Skeletal muscle satellite cell (primary cell): ENCODE measurements around the gene GOLPH3L. TPM values are rescaled to one million over a fixed set of nuclear protein-coding genes. Genes with fewer than 3 reads are reported as not detected.
A peak's percentile ranks its signal among the peaks of the same experiment; 100 is the strongest.
"Not testable (repeated sequence)": the region's sequence is repeated elsewhere in the genome, so short reads cannot be mapped to it uniquely, and the experiment has no call there.

Experiments used
- H3K27me3 ChIP-seq: 2 replicates; pipeline ENCODE4 v1.7.0; 2013; ENCODE audit warnings: low read length; ENCODE audit not compliant: control insufficient read depth, insufficient read depth
- H3K36me3 ChIP-seq: 2 replicates; pipeline ENCODE4 v1.7.0; 2013; ENCODE audit warnings: mild to moderate bottlenecking, control low read depth, low read length; ENCODE audit not compliant: insufficient read depth
- H3K4me1 ChIP-seq: 2 replicates; pipeline ENCODE4 v1.7.0; 2013; ENCODE audit warnings: low read length; ENCODE audit not compliant: control insufficient read depth, insufficient read depth
- H3K4me2 ChIP-seq: 2 replicates; pipeline ENCODE4 v1.7.0; 2013; ENCODE audit warnings: mild to moderate bottlenecking, low read length
- H3K4me3 ChIP-seq: 2 replicates; pipeline ENCODE4 v1.7.0; 2013; ENCODE audit warnings: low read length
- H3K9ac ChIP-seq: 2 replicates; pipeline ENCODE4 v1.7.0; 2013; ENCODE audit warnings: mild to moderate bottlenecking, low read depth, low read length, moderate library complexity
- H3K9me3 ChIP-seq: replicated peaks from 2 replicates; pipeline ENCODE4 v1.7.0; 2013; ENCODE audit warnings: mild to moderate bottlenecking, control low read depth, low read length
- total RNA-seq: library from RNA; depleted of rRNA; stranded (reverse); fragments of >200 nt; gene quantifications from 2 replicates; pipeline ENCODE4 v1.2.3, GENCODE V29; 2012; rRNA removed

The GOLPH3L gene
- total RNA-seq: 9.6 and 11.9 TPM in 2 replicates

DNA sequence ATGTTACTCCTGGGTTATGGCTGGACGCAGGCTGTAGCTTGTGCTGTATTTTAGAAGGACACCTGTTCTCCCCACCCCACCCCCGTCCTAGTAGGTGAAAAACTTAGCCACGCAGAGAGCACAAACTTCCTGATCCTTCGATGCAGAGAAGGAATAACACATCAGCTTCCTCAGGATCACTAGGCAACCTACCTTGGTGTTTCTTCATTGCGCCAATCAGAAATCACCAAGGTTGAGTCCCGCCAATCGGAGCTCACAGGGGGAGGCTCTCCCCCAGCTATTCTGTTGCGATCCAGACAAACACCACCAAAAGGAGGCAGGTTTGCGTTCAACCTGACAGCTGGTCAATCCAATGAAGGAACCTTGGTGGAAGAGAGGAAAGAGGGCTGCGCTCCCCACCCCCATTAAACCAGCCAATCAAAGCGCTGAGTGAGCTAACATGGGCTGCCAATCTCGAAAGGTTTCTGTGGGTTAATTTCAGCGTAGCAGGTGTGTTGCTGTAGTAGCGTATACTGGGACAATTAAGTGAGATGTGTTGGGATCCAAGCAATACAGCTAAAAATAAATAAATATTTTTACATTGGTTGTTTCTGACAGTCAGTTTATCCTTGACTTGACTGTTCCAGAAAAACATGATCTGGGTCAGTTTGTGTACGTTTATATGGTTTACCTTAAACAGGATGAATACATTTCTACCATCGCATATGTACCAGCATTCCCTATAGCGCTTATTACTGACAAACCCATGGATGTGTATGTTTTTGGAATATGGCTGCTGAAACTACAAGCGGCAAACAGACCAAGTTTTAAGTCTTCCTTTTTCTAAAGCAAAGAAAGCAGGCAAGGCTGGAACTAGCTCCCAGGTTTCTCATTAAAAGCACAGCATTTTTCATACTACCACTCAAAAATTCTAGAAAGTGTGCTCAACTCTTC lies at the start of gene GOLPH3L:
GOLPH3L (minus strand) TSS at position 160 of the 933 bp plus-strand sequence. CDS start 2,316 bp downstream, outside the sequence.
- Histone ChIP-seq H3K27me3 (peaks cover 4% of the 10 kb centered on the region), H3K4me2 (peak within 1 kb of the TSS; percentile 83), H3K4me1 (no peaks in the 10 kb centered on the region), H3K4me3 (peak within 1 kb of the TSS; percentile 93), H3K9me3 (no peaks in the 10 kb centered on the region), H3K9ac (peak within 1 kb of the TSS; percentile 76), H3K36me3 (peaks cover 13% of the 10 kb centered on the region)

GRCh38 chr1:150730130-150730721 lies 33.3 kb upstream of the GOLPH3L start:
- Histone ChIP-seq H3K36me3 (no peaks in the 10 kb centered on the region), H3K9ac (no peak overlapping the region), H3K9me3 (no peaks in the 10 kb centered on the region), H3K4me1 (no peaks in the 10 kb centered on the region), H3K4me2 (no peak overlapping the region), H3K27me3 (no peaks in the 10 kb centered on the region), H3K4me3 (no peak overlapping the region)

- no peak overlapping the region for H3K4me2 ChIP-seq
- no peaks in the 10 kb centered on the region for H3K27me3 ChIP-seq
- no peaks in the 10 kb centered on the region for H3K36me3 ChIP-seq
- no peak overlapping the region for H3K9ac ChIP-seq
- no peaks in the 10 kb centered on the region for H3K9me3 ChIP-seq
- no peak overlapping the region for H3K4me3 ChIP-seq
- no peaks in the 10 kb centered on the region for H3K4me1 ChIP-seq
These were observed 27.4 kb upstream of the GOLPH3L start for GRCh38 chr1:150724336-150724735.

- Histone ChIP-seq H3K4me2 (no peak within 1 kb of the TSS), H3K27me3 (no peaks in the 10 kb centered on the region), H3K36me3 (no peaks in the 10 kb centered on the region), H3K4me1 (no peaks in the 10 kb centered on the region), H3K4me3 (no peak within 1 kb of the TSS), H3K9me3 (no peaks in the 10 kb centered on the region), H3K9ac (no peak within 1 kb of the TSS)
These were observed 23.7 kb upstream of the GOLPH3L start, which contains the start of gene HORMAD1 for GRCh38 chr1:150720703-150721102. HORMAD1 (minus strand) TSS chr1:150720895; CDS start chr1:150719505, 1,390 bp downstream.

GRCh38 chr1:150720098-150720497 lies 23.1 kb upstream of the GOLPH3L start:
- Histone ChIP-seq H3K4me3 (no peak overlapping the region), H3K9ac (no peak overlapping the region), H3K36me3 (no peaks in the 10 kb centered on the region), H3K9me3 (no peaks in the 10 kb centered on the region), H3K4me1 (no peaks in the 10 kb centered on the region), H3K4me2 (no peak overlapping the region), H3K27me3 (no peaks in the 10 kb centered on the region)

GRCh38 chr1:150718225-150718891 lies 21.4 kb upstream of the GOLPH3L start:
- Histone ChIP-seq H3K4me3 (no peak overlapping the region), H3K9ac (no peak overlapping the region), H3K4me2 (no peak overlapping the region), H3K4me1 (no peaks in the 10 kb centered on the region), H3K36me3 (no peaks in the 10 kb centered on the region), H3K9me3 (no peaks in the 10 kb centered on the region), H3K27me3 (no peaks in the 10 kb centered on the region)

GRCh38 chr1:150709031-150709430 lies 12.1 kb upstream of the GOLPH3L start:
- not testable (repeated sequence) for H3K4me2 ChIP-seq, H3K4me1 ChIP-seq, H3K9me3 ChIP-seq, H3K36me3 ChIP-seq, H3K27me3 ChIP-seq, H3K9ac ChIP-seq, H3K4me3 ChIP-seq

DNA sequence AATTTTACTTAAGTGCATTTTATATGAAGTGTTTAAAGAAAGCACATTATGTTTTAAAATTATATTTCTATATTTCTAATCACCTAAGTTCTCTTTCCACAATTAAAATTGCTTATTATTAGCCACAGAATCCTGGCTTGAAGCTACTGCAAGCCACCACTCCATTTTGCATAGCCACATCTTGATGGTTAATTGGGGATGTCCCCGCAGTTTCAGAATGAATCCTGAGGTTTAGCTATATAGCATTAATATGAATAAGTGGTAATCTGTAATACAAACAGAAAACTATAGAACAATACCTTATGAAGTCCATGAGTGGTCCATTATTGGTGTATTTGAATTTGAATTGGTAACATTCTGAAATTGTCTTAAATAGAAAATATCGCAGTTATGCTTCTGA lies 11.6 kb upstream of the GOLPH3L start:
- Histone ChIP-seq H3K4me1 (no peaks in the 10 kb centered on the region), H3K9me3 (no peaks in the 10 kb centered on the region), H3K4me2 (no peak overlapping the region)

GRCh38 chr1:150706091-150706490 lies 9.1 kb upstream of the GOLPH3L start:
- no peaks in the 10 kb centered on the region for H3K36me3 ChIP-seq
- H3K9ac ChIP-seq: no peak overlapping the region
- H3K27me3 ChIP-seq: peaks cover 3% of the 10 kb centered on the region
- H3K4me3 ChIP-seq: no peak overlapping the region
- no peaks in the 10 kb centered on the region for H3K9me3 ChIP-seq
- H3K4me1 ChIP-seq: no peaks in the 10 kb centered on the region
- no peak overlapping the region for H3K4me2 ChIP-seq

More for the DNA sequence above, 11.6 kb upstream of the GOLPH3L start:
- Histone ChIP-seq H3K36me3 (no peaks in the 10 kb centered on the region), H3K9ac (no peak overlapping the region), H3K27me3 (no peaks in the 10 kb centered on the region), H3K4me3 (no peak overlapping the region)

DNA sequence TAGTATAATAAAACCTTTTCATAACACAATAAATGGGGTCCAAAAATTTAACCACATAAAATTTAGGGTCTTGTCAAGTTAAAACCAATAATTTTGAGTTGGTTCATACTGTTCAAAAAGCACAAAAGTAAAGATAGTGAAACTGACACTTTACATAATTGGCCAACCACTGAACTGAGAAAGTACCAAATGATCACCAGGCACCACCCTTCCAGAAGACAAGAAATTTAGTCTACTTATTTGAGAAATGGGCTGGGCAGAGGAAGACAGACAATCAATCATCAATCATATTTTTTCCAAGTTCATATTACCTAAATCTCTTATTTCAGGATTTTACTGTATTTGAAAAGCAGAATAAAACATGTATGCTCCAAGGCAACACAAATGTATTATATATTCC lies 6.5 kb upstream of the GOLPH3L start:
- no peak overlapping the region for H3K4me2 ChIP-seq
- H3K36me3 ChIP-seq: no peaks in the 10 kb centered on the region
- no peak overlapping the region for H3K4me3 ChIP-seq
- H3K27me3 ChIP-seq: peaks cover 4% of the 10 kb centered on the region
- no peaks in the 10 kb centered on the region for H3K4me1 ChIP-seq
- no peak overlapping the region for H3K9ac ChIP-seq
- no peaks in the 10 kb centered on the region for H3K9me3 ChIP-seq

DNA sequence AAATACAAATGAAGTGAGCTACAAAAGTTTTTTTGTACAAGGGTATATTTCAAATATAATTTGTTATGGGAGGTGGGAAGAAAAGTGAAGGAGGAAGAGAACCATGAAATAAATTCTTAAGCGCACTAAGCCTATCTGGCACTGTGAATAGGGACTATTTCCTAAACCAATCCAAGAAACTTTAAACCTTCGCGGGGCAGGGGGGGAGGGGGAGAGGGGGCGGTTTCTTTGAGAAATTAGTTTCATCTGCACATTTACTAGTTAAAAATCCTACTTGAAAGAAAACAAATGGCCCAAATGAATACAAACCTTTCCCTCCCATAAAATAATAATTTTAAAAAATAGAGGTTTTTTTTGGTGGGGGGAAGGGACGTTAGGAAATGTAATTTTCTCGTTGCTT lies 364 bp downstream of the GOLPH3L start:
- H3K9ac ChIP-seq: peak overlapping the region; percentile 76
- peak overlapping the region; percentile 93 for H3K4me3 ChIP-seq
- H3K27me3 ChIP-seq: peaks cover 4% of the 10 kb centered on the region
- H3K4me2 ChIP-seq: peak overlapping the region; percentile 83
- H3K9me3 ChIP-seq: no peaks in the 10 kb centered on the region
- peaks cover 13% of the 10 kb centered on the region for H3K36me3 ChIP-seq
- H3K4me1 ChIP-seq: no peaks in the 10 kb centered on the region
